GM19397 (cell line): ENCODE results near the gene SOX9.
"Not testable (repeated sequence)": the region's sequence is repeated elsewhere in the genome, so short reads cannot be mapped to it uniquely, and the experiment has no call there.

Experiments
- ATAC-seq: cut with Tn5 transposase; IDR thresholded peaks from one replicate; pipeline ENCODE4 v1.9.1; 2021; ENCODE audit warnings: mild to moderate bottlenecking, moderate library complexity; ENCODE audit not compliant: unreplicated experiment

The SOX9 gene

DNA sequence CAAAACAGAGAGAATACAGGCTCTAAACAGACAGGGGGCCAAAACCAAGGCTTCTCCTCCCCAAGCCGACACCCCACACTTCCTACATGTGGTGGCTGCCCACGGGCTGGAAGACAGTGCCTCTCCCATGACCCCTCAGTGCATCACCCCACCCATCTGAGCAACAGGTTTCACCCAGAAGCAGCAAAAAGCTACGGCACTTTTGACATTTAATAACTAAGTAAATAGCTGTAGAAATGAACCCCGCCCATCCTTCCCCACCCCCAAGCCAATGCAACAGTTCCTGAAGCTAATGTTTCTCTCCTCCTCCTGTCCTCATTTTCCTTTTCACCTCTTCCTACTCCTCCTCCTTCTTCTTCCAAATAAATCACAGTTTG, 9.9 kb upstream of the SOX9 start:
- ATAC-seq: no peak

DNA sequence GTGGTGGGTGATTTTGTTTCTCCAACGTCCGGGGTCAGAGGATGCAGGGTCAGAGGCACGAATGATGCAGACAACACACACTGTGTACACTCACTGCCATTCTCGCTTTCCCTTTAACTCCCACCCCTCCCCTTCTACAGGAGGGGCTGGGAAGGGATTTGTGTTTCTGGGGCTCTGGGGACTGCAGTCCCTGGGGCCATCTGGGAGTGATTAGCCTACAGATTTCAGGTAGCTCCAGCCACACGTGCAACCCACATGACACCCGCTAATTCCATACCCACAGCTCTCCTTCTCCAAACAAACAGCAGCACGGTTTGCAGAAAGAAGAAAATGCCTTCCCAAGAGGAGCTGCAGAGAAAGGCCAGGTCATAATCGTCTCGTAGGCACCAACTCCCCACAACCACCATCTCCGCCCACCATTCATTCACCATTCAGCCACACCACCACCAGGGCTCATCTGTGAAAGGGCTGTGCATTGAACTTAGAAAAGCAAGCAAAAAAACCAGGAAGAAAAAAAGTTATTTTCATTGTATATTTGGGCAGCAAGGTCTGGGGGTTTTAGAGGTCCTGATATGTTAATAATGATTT, 9.4 kb upstream of the SOX9 start:
- ATAC-seq: no peak

DNA sequence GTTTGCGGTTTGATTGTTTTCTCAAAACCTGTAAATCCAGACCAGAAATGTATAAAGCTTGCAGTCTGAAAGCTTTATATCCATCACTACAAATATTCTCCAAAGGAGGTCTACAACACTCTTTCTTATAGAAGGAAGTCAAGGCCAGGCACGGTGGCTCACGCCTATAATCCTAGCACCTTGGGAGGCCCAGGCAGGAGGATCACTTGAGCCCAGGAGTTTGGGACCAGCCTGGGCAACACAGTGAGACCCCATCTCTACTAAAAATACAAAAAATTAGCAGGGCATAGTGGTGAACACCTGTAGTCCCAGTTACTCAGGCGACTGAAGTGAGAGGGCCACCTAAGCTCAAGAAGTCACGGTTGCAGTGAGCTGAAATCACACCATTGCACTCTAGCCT, 8.9 kb upstream of the SOX9 start:
- ATAC-seq: not testable (repeated sequence)

DNA sequence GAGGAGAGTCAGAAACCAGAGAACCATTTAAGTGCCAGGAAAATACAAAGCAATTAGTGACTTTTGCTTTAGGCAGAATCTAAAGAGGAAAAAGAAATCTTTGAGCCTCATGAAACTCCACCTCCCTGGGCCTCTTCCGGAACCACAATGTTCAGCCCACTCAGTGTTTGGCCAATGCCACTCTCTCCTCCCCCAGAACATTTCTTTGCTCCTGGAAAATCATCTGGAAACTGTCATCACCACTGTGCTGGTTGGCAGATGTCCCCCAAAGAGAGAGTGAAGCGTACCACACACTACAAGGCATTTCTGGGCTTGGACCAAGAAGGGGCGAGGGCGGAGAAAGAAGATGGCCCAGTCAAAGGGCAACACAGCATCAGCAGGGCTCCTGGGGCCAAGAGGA, 7.1 kb upstream of the SOX9 start:
- no peak for ATAC-seq

DNA sequence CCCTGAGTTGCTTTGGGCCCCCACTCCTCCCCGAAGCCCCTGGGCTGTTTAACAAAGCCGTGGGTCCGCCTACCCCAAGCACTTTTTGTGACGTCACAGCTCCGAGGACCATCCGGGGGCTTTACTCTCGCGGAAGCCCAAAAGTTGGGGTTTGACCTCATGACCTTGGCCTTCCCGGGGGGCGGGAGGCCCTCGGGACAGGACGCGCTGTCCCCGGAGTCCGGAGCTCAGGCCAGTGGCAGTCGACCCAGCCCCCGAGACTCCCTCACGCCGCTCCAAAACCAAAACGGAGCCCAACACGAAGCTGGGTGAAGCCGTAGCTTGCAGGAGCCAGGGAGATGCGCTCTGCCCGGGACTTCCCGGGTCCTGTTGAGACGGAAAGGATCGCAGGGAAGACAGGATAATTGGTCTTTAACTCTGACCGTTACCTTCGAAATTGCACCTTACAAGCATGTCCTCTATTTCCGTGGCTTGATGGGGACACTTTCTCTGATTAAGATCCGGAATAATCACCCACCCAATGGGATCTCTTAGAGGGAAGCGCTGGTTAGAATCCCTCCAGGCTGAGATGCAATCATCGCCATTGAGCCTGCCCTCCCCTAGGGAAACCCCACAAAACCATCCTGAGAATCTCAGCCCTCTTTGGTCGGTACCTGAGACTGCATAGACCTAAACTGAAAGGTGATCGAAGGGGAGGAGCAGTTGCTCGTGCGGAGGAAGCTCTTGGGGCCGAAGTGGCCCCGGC, 4.9 kb upstream of the SOX9 start:
- ATAC-seq: no peak

DNA sequence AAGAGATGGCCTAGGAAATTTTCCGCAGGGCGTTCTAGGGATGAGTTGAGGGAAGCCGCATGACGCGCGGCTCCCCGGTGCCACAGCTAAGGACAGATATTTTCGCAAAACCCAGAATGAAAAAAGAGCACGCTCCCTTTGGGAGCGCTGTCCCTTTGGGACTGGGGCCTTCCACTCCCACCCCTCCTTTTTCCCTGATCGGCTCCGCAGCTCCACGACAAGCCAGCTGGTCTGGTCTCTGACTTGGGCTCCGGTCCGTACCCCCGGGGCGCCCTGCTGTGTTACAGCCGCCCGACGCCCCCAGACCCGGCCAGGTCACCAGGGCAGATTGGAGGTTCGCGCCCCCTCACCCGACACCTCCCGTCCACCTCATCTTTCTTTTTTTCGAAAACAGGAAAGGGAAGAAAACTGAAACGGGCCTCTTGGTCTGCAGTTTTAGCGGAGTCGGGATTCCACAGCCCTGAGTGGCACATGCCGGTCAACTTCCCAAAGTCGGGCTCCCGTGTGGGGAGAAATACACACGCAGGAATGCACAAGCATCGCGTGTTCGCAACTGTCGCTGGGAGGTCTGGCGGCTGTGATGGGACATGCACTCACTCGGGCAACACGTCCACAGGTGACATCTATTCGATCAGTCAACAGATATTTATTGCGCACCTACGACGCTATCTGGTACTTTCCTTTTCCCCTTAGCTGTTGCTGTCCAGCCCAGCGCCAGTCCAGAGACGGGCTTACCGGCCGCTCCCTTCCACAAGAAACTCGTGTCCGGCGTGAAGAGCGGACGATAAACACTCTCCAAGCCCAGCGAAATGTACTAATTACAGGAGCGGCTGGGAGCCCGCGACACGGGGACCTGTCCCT, 3.9 kb upstream of the SOX9 start:
- ATAC-seq: no peak

DNA sequence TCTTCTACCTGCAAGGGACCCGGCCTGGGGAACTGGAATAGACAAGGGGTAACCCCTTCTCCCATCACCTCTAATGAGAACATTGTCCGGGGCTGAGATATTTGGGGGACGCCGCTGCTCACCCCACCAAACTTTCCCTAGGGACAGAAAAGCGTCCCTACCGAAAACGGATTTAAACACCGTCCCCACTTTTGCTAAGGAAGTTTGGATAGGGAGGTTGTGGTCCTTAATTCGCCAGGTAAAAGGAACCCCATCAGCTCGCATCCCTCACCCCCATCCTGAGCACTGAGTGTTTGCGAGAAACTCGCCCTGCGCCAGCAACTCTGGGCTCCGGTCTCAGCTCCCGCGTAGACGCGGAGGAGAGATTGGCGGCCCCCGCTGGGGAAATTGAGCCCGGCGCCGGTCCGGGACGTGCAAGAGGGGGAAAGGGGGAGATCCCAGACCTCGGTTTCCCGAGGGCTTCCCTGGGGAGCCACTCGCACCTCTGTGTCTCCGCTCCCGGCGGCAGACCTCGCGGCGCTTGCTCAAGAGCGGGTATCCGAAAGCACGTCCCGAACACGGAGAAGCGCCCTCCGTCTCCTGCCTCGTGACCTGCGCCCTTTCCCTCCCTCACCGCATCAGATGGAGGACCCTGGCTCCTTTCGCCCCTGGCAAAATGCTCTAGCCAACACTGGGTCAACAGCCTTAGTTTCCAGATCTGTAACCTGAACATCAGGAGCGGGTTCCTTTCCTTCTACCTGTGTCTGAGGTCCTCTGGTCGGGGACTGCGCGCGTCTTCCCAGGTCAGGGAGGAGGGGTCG, 3.1 kb upstream of the SOX9 start:
- no peak for ATAC-seq

DNA sequence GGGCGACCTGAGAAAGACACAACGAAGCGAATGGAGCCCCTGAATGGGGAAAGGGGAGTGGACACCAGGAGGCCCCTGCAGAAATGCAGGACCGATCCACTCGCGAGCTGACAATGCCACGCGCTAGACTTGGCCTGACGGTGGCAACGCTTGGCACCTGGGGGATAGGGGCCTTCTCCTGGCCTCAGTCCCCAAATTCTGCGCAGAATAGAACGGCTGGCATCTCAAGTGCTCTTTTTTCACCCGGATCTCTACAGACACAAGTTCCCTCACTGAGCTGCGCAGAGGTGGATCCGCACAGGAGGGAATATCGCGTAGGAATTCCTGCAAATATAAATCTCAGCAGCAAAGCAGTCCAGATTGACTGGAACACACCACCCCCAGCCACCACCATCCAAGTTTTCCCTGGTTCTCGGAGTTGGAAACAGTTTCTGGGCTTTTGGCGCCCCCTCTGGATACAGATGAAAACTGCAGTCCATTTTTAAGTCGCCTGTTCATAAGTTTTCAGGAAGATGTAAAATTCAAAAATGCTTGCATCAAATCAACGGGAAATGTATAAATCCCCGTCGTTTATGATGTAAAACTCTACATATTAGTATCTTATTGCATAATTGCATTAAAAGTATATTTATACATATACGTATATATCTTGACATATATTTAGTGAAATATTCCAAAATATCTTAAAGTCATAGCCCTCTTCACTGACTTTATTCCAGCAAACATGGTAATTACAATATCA, 2.3 kb upstream of the SOX9 start:
- no peak for ATAC-seq

DNA sequence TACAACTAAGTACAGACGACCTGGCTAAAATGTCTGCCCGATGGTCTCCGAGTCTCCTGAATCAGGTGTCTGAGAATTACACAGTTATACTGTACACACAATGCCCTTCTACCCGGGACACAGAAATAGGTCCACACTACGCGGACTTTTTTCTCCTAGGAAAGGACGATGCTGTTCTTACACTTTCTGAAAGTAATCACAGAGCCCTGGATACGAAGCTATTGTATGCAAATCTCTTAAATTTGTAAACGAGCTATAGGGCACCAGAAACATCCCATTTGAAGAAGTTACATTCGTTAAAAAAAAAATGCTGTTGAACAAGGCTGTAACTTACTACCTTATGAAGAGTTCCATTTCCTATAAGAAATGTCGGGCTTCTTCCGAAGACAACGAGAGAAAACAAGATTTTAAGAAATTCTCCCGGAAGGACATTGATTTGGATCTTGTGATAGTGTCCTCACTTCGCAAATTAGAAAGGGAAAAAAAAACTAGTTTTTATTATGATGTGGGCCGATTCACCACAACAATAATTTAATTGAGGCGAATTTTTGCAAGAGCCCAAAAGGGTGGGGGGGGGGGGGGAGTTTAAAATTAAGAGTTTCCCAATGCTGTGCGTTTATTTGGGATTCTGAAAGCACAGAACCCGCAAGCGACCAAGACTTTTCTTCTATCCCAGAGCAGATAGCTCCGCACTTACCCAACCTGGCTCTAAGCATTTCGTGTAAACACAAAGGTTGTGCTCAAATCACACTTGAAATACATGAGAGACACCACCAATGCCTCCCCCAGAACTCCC, 1.5 kb upstream of the SOX9 start:
- ATAC-seq: no peak

DNA sequence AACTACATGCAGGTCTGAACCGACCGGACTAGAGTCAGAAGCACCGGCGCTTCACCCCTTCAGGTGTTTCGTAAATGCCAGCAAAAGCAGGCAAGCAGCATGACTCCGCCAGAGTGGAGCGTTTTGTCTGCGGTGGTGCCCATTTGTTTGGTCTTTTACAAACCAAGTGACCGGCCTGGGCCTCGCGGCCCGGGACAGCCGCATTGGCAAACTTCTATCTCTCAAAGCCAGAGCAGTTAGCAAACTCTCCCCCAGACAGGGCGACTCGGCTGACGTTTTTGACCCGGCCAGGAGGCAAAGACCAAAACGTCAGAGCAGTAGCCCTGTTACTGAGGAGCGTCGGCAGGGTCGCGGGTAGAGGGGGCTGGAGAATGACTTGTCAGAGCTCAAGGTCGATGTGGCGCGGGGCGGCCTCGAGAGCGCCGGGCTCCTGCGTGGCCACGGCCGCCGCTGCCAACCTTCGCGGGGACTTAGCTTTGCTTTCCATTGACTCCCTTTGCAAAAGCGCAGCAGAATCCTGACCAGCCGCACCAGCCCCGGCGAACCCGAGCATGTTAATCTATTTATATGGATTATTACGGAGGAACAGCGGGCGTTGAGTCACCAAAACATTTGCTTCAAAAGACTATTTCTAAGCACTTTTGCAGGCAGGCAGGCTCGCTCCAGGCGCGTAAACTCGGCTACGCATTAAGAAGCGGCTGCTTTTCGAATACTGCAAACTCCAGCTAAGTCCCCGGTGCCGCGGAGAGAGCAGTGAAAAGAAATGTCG, 763 bp upstream of the SOX9 start:
- no peak for ATAC-seq

DNA sequence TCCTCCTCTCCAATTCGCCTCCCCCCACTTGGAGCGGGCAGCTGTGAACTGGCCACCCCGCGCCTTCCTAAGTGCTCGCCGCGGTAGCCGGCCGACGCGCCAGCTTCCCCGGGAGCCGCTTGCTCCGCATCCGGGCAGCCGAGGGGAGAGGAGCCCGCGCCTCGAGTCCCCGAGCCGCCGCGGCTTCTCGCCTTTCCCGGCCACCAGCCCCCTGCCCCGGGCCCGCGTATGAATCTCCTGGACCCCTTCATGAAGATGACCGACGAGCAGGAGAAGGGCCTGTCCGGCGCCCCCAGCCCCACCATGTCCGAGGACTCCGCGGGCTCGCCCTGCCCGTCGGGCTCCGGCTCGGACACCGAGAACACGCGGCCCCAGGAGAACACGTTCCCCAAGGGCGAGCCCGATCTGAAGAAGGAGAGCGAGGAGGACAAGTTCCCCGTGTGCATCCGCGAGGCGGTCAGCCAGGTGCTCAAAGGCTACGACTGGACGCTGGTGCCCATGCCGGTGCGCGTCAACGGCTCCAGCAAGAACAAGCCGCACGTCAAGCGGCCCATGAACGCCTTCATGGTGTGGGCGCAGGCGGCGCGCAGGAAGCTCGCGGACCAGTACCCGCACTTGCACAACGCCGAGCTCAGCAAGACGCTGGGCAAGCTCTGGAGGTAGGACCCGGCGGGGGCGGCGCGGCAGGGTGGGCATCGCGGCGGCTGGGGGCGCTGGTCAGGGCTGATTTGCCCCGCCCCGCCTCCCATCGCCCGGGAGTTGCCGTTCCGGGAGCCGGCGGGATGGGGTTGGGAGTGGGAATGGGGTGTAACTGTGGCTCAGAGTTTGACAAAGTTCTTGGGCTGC, 567 bp downstream of the SOX9 start:
- peak; percentile 12 for ATAC-seq

DNA sequence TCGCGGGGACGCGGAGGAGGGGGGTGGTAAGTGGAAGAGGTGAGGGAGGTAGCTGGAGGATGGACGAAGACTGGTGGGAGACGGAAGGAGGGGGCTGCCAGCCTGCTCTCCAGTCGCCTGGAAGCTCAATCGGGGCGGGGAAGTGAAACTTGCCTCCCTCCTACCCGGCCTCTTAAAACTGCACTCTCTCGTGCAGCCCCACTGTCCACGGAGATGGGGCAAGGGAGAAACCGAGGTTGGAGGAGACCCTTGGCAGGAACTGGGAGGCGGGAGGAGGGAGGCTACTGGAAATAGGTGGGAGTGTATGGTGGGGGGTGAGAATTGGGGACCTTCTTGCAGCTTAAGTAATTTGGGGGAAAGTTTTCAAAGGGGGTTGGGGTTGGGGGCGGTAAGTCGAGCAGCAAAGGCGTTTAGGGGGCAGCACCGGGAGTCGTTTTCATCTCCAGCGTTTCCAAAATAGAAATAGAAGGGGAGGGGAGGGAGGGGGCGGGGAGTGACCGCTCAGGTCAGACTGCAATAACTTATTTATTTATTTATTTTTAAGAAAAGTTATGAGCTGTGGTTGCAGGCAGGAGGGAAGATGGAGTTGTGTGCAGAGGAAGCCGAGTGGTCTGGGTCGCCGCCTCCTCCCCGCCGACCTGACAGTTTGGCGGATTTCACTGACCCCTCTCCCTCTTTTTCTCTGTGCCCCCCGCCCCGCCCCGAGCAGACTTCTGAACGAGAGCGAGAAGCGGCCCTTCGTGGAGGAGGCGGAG, 1.4 kb downstream of the SOX9 start:
- no peak for ATAC-seq

DNA sequence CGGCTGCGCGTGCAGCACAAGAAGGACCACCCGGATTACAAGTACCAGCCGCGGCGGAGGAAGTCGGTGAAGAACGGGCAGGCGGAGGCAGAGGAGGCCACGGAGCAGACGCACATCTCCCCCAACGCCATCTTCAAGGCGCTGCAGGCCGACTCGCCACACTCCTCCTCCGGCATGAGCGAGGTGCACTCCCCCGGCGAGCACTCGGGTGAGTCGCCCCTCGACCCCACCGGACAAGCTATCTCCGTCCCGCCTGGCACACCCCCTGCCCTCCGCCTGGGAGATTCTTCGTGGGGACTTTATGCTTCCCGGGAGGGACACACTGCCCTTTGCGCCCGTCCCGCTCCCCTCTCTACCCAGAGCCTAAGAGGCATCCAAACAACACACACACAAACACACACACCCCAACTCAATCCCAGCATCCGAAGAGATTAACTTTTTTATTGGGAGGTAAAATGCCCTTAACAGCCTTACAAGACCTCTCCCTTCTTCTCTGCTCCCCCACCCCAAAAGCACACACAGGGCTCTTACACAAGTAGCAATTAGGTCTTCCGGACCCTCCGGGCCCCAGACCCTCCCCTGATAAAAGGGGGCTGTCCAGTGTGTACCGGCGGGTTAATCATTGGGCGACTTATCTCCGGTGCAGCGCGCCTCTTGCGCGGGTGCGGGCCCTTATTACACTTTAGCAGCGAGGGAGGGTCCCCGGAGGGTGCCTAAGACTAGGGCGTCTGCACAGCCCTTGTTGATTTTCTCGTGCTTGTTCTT, 2.1 kb downstream of the SOX9 start:
- ATAC-seq: no peak

DNA sequence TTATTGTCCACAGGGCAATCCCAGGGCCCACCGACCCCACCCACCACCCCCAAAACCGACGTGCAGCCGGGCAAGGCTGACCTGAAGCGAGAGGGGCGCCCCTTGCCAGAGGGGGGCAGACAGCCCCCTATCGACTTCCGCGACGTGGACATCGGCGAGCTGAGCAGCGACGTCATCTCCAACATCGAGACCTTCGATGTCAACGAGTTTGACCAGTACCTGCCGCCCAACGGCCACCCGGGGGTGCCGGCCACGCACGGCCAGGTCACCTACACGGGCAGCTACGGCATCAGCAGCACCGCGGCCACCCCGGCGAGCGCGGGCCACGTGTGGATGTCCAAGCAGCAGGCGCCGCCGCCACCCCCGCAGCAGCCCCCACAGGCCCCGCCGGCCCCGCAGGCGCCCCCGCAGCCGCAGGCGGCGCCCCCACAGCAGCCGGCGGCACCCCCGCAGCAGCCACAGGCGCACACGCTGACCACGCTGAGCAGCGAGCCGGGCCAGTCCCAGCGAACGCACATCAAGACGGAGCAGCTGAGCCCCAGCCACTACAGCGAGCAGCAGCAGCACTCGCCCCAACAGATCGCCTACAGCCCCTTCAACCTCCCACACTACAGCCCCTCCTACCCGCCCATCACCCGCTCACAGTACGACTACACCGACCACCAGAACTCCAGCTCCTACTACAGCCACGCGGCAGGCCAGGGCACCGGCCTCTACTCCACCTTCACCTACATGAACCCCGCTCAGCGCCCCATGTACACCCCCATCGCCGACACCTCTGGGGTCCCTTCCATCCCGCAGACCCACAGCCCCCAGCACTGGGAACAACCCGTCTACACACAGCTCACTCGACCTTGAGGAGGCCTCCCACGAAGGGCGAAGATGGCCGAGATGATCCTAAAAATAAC, 3.0 kb downstream of the SOX9 start:
- no peak for ATAC-seq

DNA sequence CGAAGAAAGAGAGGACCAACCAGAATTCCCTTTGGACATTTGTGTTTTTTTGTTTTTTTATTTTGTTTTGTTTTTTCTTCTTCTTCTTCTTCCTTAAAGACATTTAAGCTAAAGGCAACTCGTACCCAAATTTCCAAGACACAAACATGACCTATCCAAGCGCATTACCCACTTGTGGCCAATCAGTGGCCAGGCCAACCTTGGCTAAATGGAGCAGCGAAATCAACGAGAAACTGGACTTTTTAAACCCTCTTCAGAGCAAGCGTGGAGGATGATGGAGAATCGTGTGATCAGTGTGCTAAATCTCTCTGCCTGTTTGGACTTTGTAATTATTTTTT, 3.6 kb downstream of the SOX9 start:
- ATAC-seq: no peak

DNA sequence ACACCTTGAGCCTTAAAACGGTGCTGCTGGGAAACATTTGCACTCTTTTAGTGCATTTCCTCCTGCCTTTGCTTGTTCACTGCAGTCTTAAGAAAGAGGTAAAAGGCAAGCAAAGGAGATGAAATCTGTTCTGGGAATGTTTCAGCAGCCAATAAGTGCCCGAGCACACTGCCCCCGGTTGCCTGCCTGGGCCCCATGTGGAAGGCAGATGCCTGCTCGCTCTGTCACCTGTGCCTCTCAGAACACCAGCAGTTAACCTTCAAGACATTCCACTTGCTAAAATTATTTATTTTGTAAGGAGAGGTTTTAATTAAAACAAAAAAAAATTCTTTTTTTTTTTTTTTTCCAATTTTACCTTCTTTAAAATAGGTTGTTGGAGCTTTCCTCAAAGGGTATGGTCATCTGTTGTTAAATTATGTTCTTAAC, 4.4 kb downstream of the SOX9 start:
- no peak for ATAC-seq
